ENCODE measurements around the gene OTOF.

GRCh38 chr2:26485099-26485498 lies 7.2 kb upstream of the OTOF start:
- TF ChIP-seq POLR2A (IDR thresholded peaks at IDR 0.05; ENCODE audit: low read depth, low read length) (no peak), CEBPB (IDR thresholded peaks at IDR 0.05; ENCODE audit: low read depth, low read length) (no peak), CTCF (conservative IDR thresholded peaks at IDR 0.05; ENCODE audit: low read depth, low read length) (no peak), SMC3 (IDR thresholded peaks at IDR 0.05; ENCODE audit: low read depth, low read length) (no peak), USF2 (IDR thresholded peaks at IDR 0.05; ENCODE audit: low read depth, low read length) (no peak), BHLHE40 (IDR thresholded peaks at IDR 0.05; ENCODE audit: low read depth, low read length) (no peak), MAZ (IDR thresholded peaks at IDR 0.05; ENCODE audit: borderline replicate concordance, low read depth, low read length) (no peak), RAD21 (IDR thresholded peaks at IDR 0.05; ENCODE audit: low read length) (no peak), RCOR1 (IDR thresholded peaks at IDR 0.05; ENCODE audit: insufficient replicate concordance, low read length) (no peak), NFE2L2 (IDR thresholded peaks at IDR 0.05; ENCODE audit: low read depth, low read length) (no peak), FOS (IDR thresholded peaks at IDR 0.05; ENCODE audit: low read depth, low read length) (no peak), MXI1 (IDR thresholded peaks at IDR 0.05; ENCODE audit: borderline replicate concordance, low read depth, low read length) (no peak)
